ENCODE data around the gene TRMT10B.

GRCh38 chr9:37761511-37761910, 7.9 kb downstream of the TRMT10B start:
- TF ChIP-seq, protein P1, sequence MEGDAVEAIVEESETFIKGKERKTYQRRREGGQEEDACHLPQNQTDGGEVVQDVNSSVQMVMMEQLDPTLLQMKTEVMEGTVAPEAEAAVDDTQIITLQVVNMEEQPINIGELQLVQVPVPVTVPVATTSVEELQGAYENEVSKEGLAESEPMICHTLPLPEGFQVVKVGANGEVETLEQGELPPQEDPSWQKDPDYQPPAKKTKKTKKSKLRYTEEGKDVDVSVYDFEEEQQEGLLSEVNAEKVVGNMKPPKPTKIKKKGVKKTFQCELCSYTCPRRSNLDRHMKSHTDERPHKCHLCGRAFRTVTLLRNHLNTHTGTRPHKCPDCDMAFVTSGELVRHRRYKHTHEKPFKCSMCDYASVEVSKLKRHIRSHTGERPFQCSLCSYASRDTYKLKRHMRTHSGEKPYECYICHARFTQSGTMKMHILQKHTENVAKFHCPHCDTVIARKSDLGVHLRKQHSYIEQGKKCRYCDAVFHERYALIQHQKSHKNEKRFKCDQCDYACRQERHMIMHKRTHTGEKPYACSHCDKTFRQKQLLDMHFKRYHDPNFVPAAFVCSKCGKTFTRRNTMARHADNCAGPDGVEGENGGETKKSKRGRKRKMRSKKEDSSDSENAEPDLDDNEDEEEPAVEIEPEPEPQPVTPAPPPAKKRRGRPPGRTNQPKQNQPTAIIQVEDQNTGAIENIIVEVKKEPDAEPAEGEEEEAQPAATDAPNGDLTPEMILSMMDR (IDR thresholded peaks at IDR 0.05 in 4 of 5, conservative IDR thresholded peaks at IDR 0.05 in 1 of 5): no peak
- TF ChIP-seq POLR2A (IDR thresholded peaks at IDR 0.05): no peak
